Right lobe of liver (tissue), 4 donors: ENCODE data around the gene HSD11B1L.

Experiments
- CTCF ChIP-seq, 4 donors: fragments of 200-600 bp in 3 of 4; fragments of 450-650 bp in 1 of 4; IDR thresholded peaks; one replicate each; pipeline versions ENCODE4 v1.5.1 to v1.8.0; 2016 to 2022; ENCODE audit warnings: antibody characterized with exemption in 4 of 4, mild to moderate bottlenecking in 2 of 4
- POLR2A ChIP-seq: fragments of 450-650 bp; IDR thresholded peaks from one replicate; pipeline ENCODE4 v1.6.1; 2017; ENCODE audit warnings: antibody characterized with exemption, mild to moderate bottlenecking
- donor health status: DM: no; HTN: no; CAD: no.
- donor health status: DM: no; HTN: no; CAD: no.
- donor health status: DM: no; HTN: yes; CAD: no.

GRCh38 chr19:5719274-5719960, 38.6 kb downstream of the HSD11B1L start:
- TF ChIP-seq CTCF (IDR thresholded peaks at IDR 0.05) (no peak), POLR2A (no peak)
